NCI-H2196 treated with DMSO at 0.1 percent for 48 hours (cell line): ENCODE data around the gene CRYGN.

Experiments used
- DNase-seq: peaks from one replicate; lab custom pipeline; 2025; ENCODE audit not compliant: unreplicated experiment; lab: John Stamatoyannopoulos, UW

The CRYGN gene

GRCh38 chr7:151408839-151409666 is 30.9 kb downstream of the CRYGN start:
- DNase-seq = no peak

DNA sequence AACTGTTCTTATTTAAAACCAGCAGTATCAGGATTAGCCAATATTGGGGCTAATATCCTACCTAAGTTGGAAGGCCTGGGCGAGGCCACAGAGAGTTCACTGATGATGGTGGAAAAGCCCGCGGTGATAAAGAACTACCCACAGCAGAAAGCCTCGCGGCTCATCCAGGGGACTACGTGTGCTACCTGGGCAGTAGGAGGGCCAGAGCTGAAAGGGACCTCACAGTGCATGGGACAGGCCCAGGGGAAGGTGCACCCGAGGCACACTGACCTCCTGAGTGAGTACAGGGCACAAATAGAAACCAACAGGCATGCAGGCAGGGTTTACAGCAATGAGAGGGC is 31.5 kb downstream of the CRYGN start:
- DNase-seq = no peak

DNA sequence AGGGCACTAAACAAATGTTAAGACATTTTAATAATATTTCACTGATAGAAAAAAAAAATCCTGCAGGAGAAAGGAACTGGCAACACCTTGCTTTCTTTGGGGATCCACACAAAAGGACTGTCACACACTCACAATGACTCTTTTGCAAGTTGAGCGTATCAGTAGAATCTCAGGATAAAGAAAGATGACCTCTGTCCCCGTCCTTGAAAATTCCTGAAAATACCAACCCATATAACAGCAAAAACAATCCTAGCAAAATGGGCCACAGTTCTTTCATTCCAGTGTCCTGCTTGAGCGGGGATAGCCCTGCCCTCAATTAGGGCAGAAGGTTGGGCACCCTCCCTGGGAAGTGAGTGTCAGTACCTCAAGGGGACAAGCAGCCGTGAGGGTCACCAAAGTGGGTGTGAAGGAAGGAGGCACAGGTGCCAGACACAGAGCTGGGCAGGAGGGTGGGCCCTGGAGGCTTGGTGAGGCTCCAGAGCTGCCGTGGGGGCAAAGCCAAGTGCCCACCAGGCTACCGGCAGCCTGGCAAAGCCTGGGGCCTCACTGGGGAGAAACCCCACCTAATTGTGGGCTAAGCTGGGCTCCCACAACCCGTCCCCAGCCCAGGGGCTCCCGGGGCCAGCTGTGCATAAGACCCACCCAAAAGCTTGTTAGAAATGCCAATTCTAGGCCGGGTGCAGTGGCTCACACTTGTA is 32.9 kb downstream of the CRYGN start:
- DNase-seq = no peak

GRCh38 chr7:151406051-151406875 is 33.7 kb downstream of the CRYGN start:
- DNase-seq = no peak

DNA sequence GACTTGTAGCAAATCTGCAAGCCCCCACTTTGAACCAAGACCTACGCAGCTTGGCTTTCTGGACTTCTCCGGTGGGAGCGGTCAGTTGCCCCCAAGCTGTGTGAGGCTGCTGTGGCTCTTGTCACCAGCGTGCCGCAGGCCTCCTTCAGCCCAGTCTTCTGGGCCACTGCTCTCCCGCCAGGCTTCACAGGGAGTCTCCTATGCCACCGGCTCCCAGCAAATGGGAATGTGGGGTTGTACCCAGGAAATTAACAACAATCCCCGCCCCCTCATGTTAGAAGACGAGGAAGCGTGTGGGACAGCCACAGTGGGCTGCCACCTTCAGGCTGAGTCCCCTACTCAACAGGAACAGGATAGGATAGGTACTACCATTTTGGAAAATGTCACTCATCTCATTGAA is 34.4 kb downstream of the CRYGN start:
- DNase-seq = no peak

DNA sequence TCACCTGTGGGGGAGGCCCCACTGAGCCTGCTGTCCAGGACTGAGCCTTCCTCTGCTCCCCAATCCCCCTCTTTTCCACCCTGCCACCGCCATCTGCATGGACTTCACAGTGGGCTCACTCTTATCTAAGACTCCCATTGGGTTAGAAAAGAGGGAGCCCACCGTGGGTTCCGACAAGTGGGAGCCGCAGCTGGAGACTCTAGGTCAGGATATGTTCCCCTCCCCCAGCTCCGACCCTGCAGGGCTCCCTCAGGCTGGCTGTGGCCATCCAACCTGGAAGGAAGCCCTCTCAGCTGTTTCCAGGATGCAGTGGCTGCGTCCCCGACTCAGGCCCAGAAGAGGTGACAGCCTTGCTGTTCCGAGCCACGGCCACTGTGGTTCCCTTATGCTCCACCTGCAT is 34.9 kb downstream of the CRYGN start:
- DNase-seq = no peak

- DNase-seq = no peak
Measured at GRCh38 chr7:151404216-151405011, 35.5 kb downstream of the CRYGN start.

- DNase-seq = no peak
Measured at GRCh38 chr7:151403764-151404163, 36.2 kb downstream of the CRYGN start.

- DNase-seq = no peak
Measured at GRCh38 chr7:151402029-151402835, 37.7 kb downstream of the CRYGN start.

- no peak for DNase-seq
Measured at GRCh38 chr7:151400626-151401315, 39.2 kb downstream of the CRYGN start.

DNA sequence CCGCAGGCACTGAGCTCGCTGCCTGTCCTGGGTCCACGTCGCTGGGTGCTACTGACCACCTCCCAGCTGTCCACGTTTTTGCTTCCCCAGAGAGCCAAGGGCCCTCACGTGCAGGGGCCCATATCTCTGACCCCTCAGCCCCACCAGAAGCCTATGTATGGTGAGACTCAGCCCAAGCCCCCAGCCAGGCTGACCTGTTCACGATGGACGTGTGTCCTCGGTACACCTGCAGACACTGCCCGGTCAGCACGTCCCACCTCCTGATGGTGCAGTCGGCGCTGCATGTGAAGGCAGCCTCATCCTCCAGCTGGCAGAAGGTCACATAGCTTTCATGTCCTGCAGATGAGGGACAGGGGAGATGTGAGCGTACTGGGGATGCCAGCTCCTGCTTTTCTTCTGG is 40.0 kb downstream of the CRYGN start:
- DNase-seq = no peak

GRCh38 chr7:151399305-151399601 is 40.7 kb downstream of the CRYGN start:
- DNase-seq = no peak

- no peak for DNase-seq
Measured at GRCh38 chr7:151398446-151399304, 41.3 kb downstream of the CRYGN start.

DNA sequence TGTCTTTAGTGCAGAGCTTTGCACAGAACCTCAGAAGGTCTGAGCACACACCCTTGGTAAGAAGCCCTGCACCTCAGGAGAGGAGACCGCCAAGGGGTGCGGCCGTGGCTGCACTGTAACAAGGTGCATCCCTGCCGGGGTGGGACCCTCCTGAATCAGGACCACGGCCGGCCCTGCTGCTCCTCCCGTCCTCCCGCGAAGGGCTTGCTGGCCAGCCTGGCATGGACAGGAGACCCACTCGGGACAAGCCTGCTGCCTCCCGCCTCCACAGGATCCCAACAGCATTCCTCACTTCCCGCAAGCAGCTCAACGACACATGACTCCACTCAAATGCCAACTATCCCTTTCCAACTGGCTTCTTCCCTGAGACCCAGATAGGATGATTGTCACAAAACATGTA is 42.9 kb downstream of the CRYGN start:
- DNase-seq = no peak

GRCh38 chr7:151396328-151396970 is 43.5 kb downstream of the CRYGN start:
- no peak for DNase-seq

DNA sequence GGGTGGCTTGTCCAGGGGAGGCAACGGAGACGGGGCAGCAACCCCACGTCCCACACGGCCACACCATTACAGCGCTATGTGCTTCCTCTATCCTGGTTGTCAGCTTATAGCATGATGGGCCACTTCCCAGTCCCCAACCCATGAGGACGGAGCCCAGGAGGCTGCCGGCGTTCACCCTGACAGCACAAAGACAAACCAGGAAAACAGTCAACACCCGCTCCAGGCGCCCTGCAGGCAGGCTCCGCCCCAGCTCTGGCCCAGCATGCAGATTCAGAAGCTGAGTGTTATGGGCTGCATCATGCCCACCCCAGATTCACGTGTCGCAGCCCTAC is 44.9 kb downstream of the CRYGN start:
- DNase-seq = no peak

GRCh38 chr7:151394076-151395035 is 45.6 kb downstream of the CRYGN start:
- no peak for DNase-seq
